CD14-positive monocyte (primary cell): ENCODE data around the gene NUDC. TPM values are rescaled to one million over a fixed set of nuclear protein-coding genes. Genes with fewer than 3 reads are reported as not detected.

ENCODE experiments used
- DNase-seq, 3 donors: peaks; one replicate each; pipeline ENCODE4 v3.0.0-alpha.2; 2011 to 2022
- H2AFZ ChIP-seq: 2 replicates; pipeline ENCODE4 v1.6.0; 2012; ENCODE audit warnings: mild to moderate bottlenecking, low read depth, low read length, inconsistent platforms; ENCODE audit not compliant: insufficient read depth, poor library complexity, severe bottlenecking
- H3K27ac ChIP-seq, 2 donors: 1 replicate in 1 of 2; 2 replicates in 1 of 2; pipeline ENCODE4 v1.5.1; 2012 to 2013; ENCODE audit warnings: low read length in 2 of 2, control low read depth in 1 of 2, inconsistent platforms in 1 of 2, low read depth in 1 of 2, mild to moderate bottlenecking in 1 of 2
- H3K27me3 ChIP-seq, 2 donors: one replicate each; pipeline versions ENCODE4 v1.6.0 to v1.6.1; 2011 to 2013; ENCODE audit warnings: low read length in 2 of 2; ENCODE audit not compliant: control insufficient read depth in 2 of 2, insufficient read depth in 2 of 2
- H3K36me3 ChIP-seq, 2 donors: replicated peaks in 1 of 2; 1 replicate in 1 of 2; 2 replicates in 1 of 2; pipeline versions ENCODE4 v1.5.1 to v1.6.1; 2012 to 2013; ENCODE audit warnings: low read length in 2 of 2, control low read depth in 1 of 2, inconsistent platforms in 1 of 2, mild to moderate bottlenecking in 1 of 2; ENCODE audit not compliant: insufficient read depth in 2 of 2, control insufficient read depth in 1 of 2
- H3K4me1 ChIP-seq, 2 donors: 1 replicate in 1 of 2; 2 replicates in 1 of 2; pipeline versions ENCODE4 v1.5.1 to v1.6.1; 2012 to 2013; ENCODE audit warnings: low read length in 2 of 2, control low read depth in 1 of 2, inconsistent platforms in 1 of 2, mild to moderate bottlenecking in 1 of 2, moderate library complexity in 1 of 2; ENCODE audit not compliant: insufficient read depth in 2 of 2, control insufficient read depth in 1 of 2
- H3K4me2 ChIP-seq: replicated peaks from 2 replicates; pipeline ENCODE3; 2012; ENCODE audit warnings: low read length, moderate library complexity, mild to moderate bottlenecking; ENCODE audit not compliant: poor library complexity, severe bottlenecking; ENCODE audit errors: extremely low read depth
- H3K4me3 ChIP-seq, 3 experiments: fragments of 200-600 bp in 1 of 3; sonication (generic) in 1 of 3; replicated peaks in 1 of 3; 1 replicate in 2 of 3; 2 replicates in 1 of 3; pipeline ENCODE4 v1.5.1; 2011 to 2013; ENCODE audit warnings: low read length in 3 of 3, mild to moderate bottlenecking in 3 of 3, control low read depth in 2 of 3, low read depth in 2 of 3, inconsistent platforms in 1 of 3, moderate library complexity in 1 of 3
- H3K79me2 ChIP-seq: 2 replicates; pipeline ENCODE4 v1.6.0; 2012; ENCODE audit warnings: mild to moderate bottlenecking, control low read depth, inconsistent platforms, low read length, moderate library complexity; ENCODE audit not compliant: insufficient read depth
- H3K9ac ChIP-seq: 2 replicates; pipeline ENCODE4 v1.6.0; 2017; ENCODE audit warnings: low read length, mild to moderate bottlenecking; ENCODE audit not compliant: insufficient read depth, poor library complexity, severe bottlenecking
- H3K9me3 ChIP-seq, 2 donors: replicated peaks in 1 of 2; 1 replicate in 1 of 2; 2 replicates in 1 of 2; pipeline versions ENCODE4 v1.5.1 to v1.6.1; 2012 to 2013; ENCODE audit warnings: low read length in 2 of 2, control low read depth in 1 of 2; ENCODE audit not compliant: control insufficient read depth in 1 of 2, insufficient read depth in 1 of 2
- H4K20me1 ChIP-seq: 2 replicates; pipeline ENCODE4 v1.6.0; 2012; ENCODE audit warnings: mild to moderate bottlenecking, low read length, control low read depth, moderate library complexity; ENCODE audit not compliant: insufficient read depth
- H3K27ac Mint-ChIP-seq, 7 donors: one replicate each; pipeline ENCODE4 v1.8.0; 2020; ENCODE audit warnings: mild to moderate bottlenecking in 7 of 7, mixed read lengths in 7 of 7, moderate library complexity in 6 of 7, inconsistent platforms in 2 of 7
- H3K27me3 Mint-ChIP-seq, 3 donors: one replicate each; pipeline ENCODE4 v1.8.0; 2021 to 2022; ENCODE audit warnings: low read depth in 3 of 3, mild to moderate bottlenecking in 3 of 3, mixed read lengths in 3 of 3, moderate library complexity in 3 of 3, inconsistent platforms in 1 of 3
- H3K36me3 Mint-ChIP-seq, 2 donors: one replicate each; pipeline ENCODE4 v1.8.0; 2020; ENCODE audit warnings: mixed read lengths in 2 of 2, inconsistent platforms in 1 of 2, mild to moderate bottlenecking in 1 of 2
- H3K4me1 Mint-ChIP-seq: one replicate; pipeline ENCODE4 v1.8.0; 2020; ENCODE audit warnings: mild to moderate bottlenecking, mixed read lengths
- H3K4me3 Mint-ChIP-seq, 2 donors: one replicate each; pipeline ENCODE4 v1.8.0; 2020; ENCODE audit warnings: mild to moderate bottlenecking in 2 of 2, mixed read lengths in 2 of 2, moderate library complexity in 1 of 2
- H3K9me3 Mint-ChIP-seq, 7 donors: one replicate each; pipeline ENCODE4 v1.8.0; 2020 to 2022; ENCODE audit warnings: mixed read lengths in 7 of 7, mild to moderate bottlenecking in 6 of 7, moderate library complexity in 6 of 7, inconsistent platforms in 2 of 7
- WGBS: methylation state at CpG from one replicate; pipeline ENCODE4 v1.1.5; 2013; ENCODE audit warnings: missing lambda C conversion rate; ENCODE audit not compliant: insufficient coverage; 5-methylcytosine and 5-hydroxymethylcytosine counted together
- intact Hi-C, 2 donors: fragments of 100-400 bp; cut with micrococcal nuclease; formaldehyde crosslinking; loops; one replicate each; pipeline versions ENCODE4 v1.15.0 to v1.15.1; 2023
- polyA plus RNA-seq, 3 donors: library from polyadenylated mRNA; depleted of rRNA in 1 of 3; unstranded in 2 of 3; stranded (reverse) in 1 of 3; fragments of 300-500 nt in 2 of 3; fragments of >200 nt in 1 of 3; fragmentation: Illumina TruSeq in 2 of 3; gene quantifications; 1 replicate in 2 of 3; 2 replicates in 1 of 3; pipeline ENCODE4 v1.2.3, GENCODE V29; 2012 to 2021
- TF ChIP-seq, protein P1 (sequence below): fragments of 200-600 bp; IDR thresholded peaks from one replicate; pipeline ENCODE4 v1.8.0; 2022; ENCODE audit warnings: antibody characterized with exemption, mild to moderate bottlenecking

The NUDC gene
- polyA plus RNA-seq, 3 donors = 28.3 to 58.3 (median 47.4) TPM

DNA sequence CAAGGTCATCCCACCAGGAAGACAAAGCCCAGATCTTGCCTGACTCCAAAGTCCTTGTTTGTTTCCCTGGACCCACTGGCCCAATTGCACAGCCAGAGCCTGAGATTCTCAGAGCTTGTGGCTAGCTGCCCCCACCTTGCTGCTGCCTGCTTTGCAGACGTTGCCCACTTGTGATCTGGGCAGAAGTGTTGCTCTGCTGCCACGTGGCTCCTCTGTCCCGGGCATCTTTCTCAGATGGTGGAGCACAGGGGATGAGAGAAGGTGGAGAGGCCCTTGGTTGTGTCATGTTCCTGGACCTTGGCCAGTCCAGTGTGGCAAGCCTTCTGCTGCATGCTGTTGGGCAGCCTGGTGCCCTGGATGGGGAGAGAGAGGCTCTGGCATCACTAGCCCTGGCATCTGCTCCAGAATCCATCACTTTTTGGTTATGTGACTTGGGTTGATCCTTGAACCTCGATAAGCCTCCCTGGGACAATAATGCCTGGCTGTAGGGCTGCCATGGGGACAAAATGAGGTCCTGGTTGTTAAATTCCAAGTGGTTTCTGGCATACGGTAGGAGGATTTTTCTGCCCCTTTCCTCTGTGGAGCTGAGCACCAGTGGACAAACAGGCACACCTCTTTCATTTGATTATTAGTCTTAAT is 6.2 kb upstream of the NUDC start:
- H3K4me3 Mint-ChIP-seq = no peak overlapping the region

DNA sequence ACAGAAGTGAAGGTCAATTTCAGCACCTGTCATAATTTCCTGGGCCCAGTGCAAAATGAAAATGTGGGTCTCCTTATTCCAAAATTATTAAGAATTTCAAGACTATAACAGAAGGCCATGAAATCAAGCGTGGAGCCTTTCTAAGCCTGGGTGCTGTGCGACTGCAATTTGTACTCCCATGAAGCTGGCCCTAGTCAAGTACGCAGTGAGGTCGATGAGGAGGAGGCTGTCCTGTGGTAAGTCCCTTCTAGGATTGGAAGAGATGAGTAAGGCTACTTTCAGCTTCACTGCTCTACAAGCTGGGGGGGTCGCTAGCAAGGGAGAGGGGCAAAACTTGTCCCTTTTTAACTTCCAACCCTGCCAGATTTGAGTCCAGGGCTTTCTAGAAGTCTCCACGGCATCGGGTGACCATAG is 410 bp upstream of the NUDC start:
- peaks cover 31% of the 10 kb centered on the region for H3K79me2 ChIP-seq
- Mint-ChIP-seq H3K9me3 (no peaks in the 10 kb centered on the region), H3K4me3 (peak overlapping the region; percentile 91 to 96), H3K27me3 (peaks cover 0 to 3% (median 3%) of the 10 kb centered on the region in 3 donors), H3K27ac (peak overlapping the region; percentile 25 to 95 (median 92)), H3K4me1 (peaks cover 20% of the 10 kb centered on the region), H3K36me3 (peaks cover 9 to 26% of the 10 kb centered on the region in 2 donors)
- TF ChIP-seq, protein P1, sequence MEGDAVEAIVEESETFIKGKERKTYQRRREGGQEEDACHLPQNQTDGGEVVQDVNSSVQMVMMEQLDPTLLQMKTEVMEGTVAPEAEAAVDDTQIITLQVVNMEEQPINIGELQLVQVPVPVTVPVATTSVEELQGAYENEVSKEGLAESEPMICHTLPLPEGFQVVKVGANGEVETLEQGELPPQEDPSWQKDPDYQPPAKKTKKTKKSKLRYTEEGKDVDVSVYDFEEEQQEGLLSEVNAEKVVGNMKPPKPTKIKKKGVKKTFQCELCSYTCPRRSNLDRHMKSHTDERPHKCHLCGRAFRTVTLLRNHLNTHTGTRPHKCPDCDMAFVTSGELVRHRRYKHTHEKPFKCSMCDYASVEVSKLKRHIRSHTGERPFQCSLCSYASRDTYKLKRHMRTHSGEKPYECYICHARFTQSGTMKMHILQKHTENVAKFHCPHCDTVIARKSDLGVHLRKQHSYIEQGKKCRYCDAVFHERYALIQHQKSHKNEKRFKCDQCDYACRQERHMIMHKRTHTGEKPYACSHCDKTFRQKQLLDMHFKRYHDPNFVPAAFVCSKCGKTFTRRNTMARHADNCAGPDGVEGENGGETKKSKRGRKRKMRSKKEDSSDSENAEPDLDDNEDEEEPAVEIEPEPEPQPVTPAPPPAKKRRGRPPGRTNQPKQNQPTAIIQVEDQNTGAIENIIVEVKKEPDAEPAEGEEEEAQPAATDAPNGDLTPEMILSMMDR = no peak
- H3K27me3 ChIP-seq = no peaks in the 10 kb centered on the region
- H2AFZ ChIP-seq = peak overlapping the region; percentile 90
- WGBS = 4% methylated on average over 5 of the region's 7 CpGs
- DNase-seq = no peak
- H3K27ac ChIP-seq = peak overlapping the region in 1 of 2 donors; percentile 83
- no peaks in the 10 kb centered on the region for H3K9me3 ChIP-seq
- H4K20me1 ChIP-seq = peaks cover 9% of the 10 kb centered on the region
- H3K4me1 ChIP-seq = peaks cover 15 to 21% of the 10 kb centered on the region in 2 donors
- H3K36me3 ChIP-seq = peaks cover 21 to 23% of the 10 kb centered on the region in 2 donors
- peak overlapping the region; percentile 88 for H3K9ac ChIP-seq
- peak overlapping the region; percentile 80 for H3K4me2 ChIP-seq
- intact Hi-C loops = no loop called here
- peak overlapping the region in 2 of 3 experiments; percentile 74 to 88 for H3K4me3 ChIP-seq

More for the DNA sequence above, 6.2 kb upstream of the NUDC start:
- Histone ChIP-seq H3K79me2 (no peaks in the 10 kb centered on the region), H3K36me3 (no peaks in the 10 kb centered on the region), H3K27me3 (no peaks in the 10 kb centered on the region), H3K27ac (no peak overlapping the region), H3K9ac (no peak overlapping the region), H2AFZ (no peak overlapping the region), H3K4me2 (no peak overlapping the region), H4K20me1 (no peaks in the 10 kb centered on the region), H3K9me3 (no peaks in the 10 kb centered on the region), H3K4me1 (no peaks in the 10 kb centered on the region), H3K4me3 (no peak overlapping the region)
- TF ChIP-seq, protein P1 = no peak
- Mint-ChIP-seq H3K4me1 (no peaks in the 10 kb centered on the region), H3K9me3 (no peaks in the 10 kb centered on the region), H3K36me3 (no peaks in the 10 kb centered on the region), H3K27ac (no peak overlapping the region), H3K27me3 (peaks cover 2 to 5% (median 3%) of the 10 kb centered on the region in 3 donors)
- DNase-seq = no peak
- WGBS = 74% methylated on average over 3 of the region's 5 CpGs
- intact Hi-C loops = no loop called here
